ENCODE data around the gene ZNF70. TPM values are rescaled to one million over a fixed set of nuclear protein-coding genes. Genes with fewer than 3 reads are reported as not detected.

ZNF70 gene
- total RNA-seq, 4 donors from 2014 or later, result 2.7 to 7.5 (median 5.9) TPM

GRCh38 chr22:23755711-23756110 lies 4.8 kb upstream of the ZNF70 start:
- H3K4me1 ChIP-seq, result peaks cover 3 to 10% (median 7%) of the 10 kb centered on the region in 4 donors
- in situ Hi-C loops (cut with MboI; ENCODE audit: low pct_ligation_motif_present in 1 of 4, low pct_unique_long_range_greater_than_20kb in 1 of 4, low sequenced_read_pairs in 3 of 4) (no loop called here), intact Hi-C loops (cut with DNase I; ENCODE audit: low total_unique reads) (no loop called here)
- TF ChIP-seq POLR2AphosphoS5 (IDR thresholded peaks at IDR 0.05) (no peak), CTCF (IDR thresholded peaks at IDR 0.05) (no peak), EP300 (IDR thresholded peaks at IDR 0.05; ENCODE audit: low read depth) (no peak), POLR2A (IDR thresholded peaks at IDR 0.05) (no peak)
- DNase-seq, result no peak
- H3K36me3 ChIP-seq, result no peaks in the 10 kb centered on the region
- no peak overlapping the region for H3K27ac ChIP-seq
- no peaks in the 10 kb centered on the region for H3K27me3 ChIP-seq
- no peaks in the 10 kb centered on the region for H3K9me3 ChIP-seq
- WGBS, 2 donors (ENCODE audit: low coverage in 1 of 2), result 40 to 81% methylated on average over 1 to 8 of the region's 8 CpGs
- H3K4me3 ChIP-seq, result no peak overlapping the region

GRCh38 chr22:23754980-23755636 lies 4.2 kb upstream of the ZNF70 start:
- Histone ChIP-seq H3K4me3 (no peak overlapping the region), H3K9me3 (no peaks in the 10 kb centered on the region), H3K36me3 (no peaks in the 10 kb centered on the region), H3K27me3 (no peaks in the 10 kb centered on the region), H3K27ac (no peak overlapping the region), H3K4me1 (peaks cover 6 to 16% (median 11%) of the 10 kb centered on the region in 4 donors)
- no peak for DNase-seq
- in situ Hi-C loops (cut with MboI; ENCODE audit: low pct_ligation_motif_present in 1 of 4, low pct_unique_long_range_greater_than_20kb in 1 of 4, low sequenced_read_pairs in 3 of 4) (no loop called here), intact Hi-C loops (cut with DNase I; ENCODE audit: low total_unique reads) (no loop called here)
- WGBS, 2 donors (ENCODE audit: low coverage in 1 of 2), result 67 to 69% methylated on average over 2 to 6 of the region's 6 CpGs
- TF ChIP-seq POLR2A (IDR thresholded peaks at IDR 0.05) (no peak), CTCF (IDR thresholded peaks at IDR 0.05) (no peak), EP300 (IDR thresholded peaks at IDR 0.05; ENCODE audit: low read depth) (no peak), POLR2AphosphoS5 (IDR thresholded peaks at IDR 0.05) (no peak)

GRCh38 chr22:23754220-23754919 lies 3.5 kb upstream of the ZNF70 start, which contains the start of gene VPREB3:
Gene VPREB3, minus strand, starts transcription at chr22:23754425. Its CDS starts 62 bp downstream, at chr22:23754363.
- in situ Hi-C loops (cut with MboI; ENCODE audit: low pct_ligation_motif_present in 1 of 4, low pct_unique_long_range_greater_than_20kb in 1 of 4, low sequenced_read_pairs in 3 of 4), result no loop called here
- peaks cover 7 to 22% (median 16%) of the 10 kb centered on the region in 4 donors for H3K4me1 ChIP-seq
- DNase-seq, result no peak
- 83% methylated on average over 14 of the region's 14 CpGs; no CpG with 5 or more reads in 1 of the 2 donors for WGBS, 2 donors (ENCODE audit: low coverage in 1 of 2)
- no peaks in the 10 kb centered on the region for H3K27me3 ChIP-seq
- H3K9me3 ChIP-seq, result no peaks in the 10 kb centered on the region
- H3K36me3 ChIP-seq, result no peaks in the 10 kb centered on the region
- TF ChIP-seq POLR2A (IDR thresholded peaks at IDR 0.05) (no peak), EP300 (IDR thresholded peaks at IDR 0.05; ENCODE audit: low read depth) (no peak), CTCF (IDR thresholded peaks at IDR 0.05) (no peak), POLR2AphosphoS5 (IDR thresholded peaks at IDR 0.05) (no peak)
- intact Hi-C loops (cut with DNase I; ENCODE audit: low total_unique reads), result no loop called here
- H3K4me3 ChIP-seq, result no peak within 1 kb of the TSS
- H3K27ac ChIP-seq, result no peak within 1 kb of the TSS

GRCh38 chr22:23753385-23753784 lies 2.5 kb upstream of the ZNF70 start:
- WGBS, 2 donors (ENCODE audit: low coverage in 1 of 2), result 73% methylated on average over 2 of the region's 2 CpGs; no CpG with 5 or more reads in 1 of the 2 donors
- Histone ChIP-seq H3K27ac (no peak overlapping the region), H3K27me3 (no peaks in the 10 kb centered on the region), H3K4me3 (no peak overlapping the region), H3K36me3 (no peaks in the 10 kb centered on the region), H3K4me1 (peaks cover 7 to 22% (median 16%) of the 10 kb centered on the region in 4 donors), H3K9me3 (no peaks in the 10 kb centered on the region)
- DNase-seq, result no peak
- intact Hi-C loops (cut with DNase I; ENCODE audit: low total_unique reads), result no loop called here
- no peak for TF ChIP-seq EP300 (IDR thresholded peaks at IDR 0.05; ENCODE audit: low read depth)
- no peak for TF ChIP-seq POLR2A (IDR thresholded peaks at IDR 0.05)
- TF ChIP-seq CTCF (IDR thresholded peaks at IDR 0.05), result no peak
- TF ChIP-seq POLR2AphosphoS5 (IDR thresholded peaks at IDR 0.05), result no peak
- in situ Hi-C loops (cut with MboI; ENCODE audit: low pct_ligation_motif_present in 1 of 4, low pct_unique_long_range_greater_than_20kb in 1 of 4, low sequenced_read_pairs in 3 of 4), result no loop called here
